Activated T-cell treated with anti-CD3 and anti-CD28 coated beads for 24 hours (primary cell): ENCODE results near the gene PPP2R2D.
A peak's percentile ranks its signal among the peaks of the same experiment; 100 is the strongest.

Experiments
- DNase-seq: peaks from one replicate; pipeline ENCODE4 v3.0.0-alpha.2; 2020; ENCODE audit warnings: low read depth

The PPP2R2D gene

DNA sequence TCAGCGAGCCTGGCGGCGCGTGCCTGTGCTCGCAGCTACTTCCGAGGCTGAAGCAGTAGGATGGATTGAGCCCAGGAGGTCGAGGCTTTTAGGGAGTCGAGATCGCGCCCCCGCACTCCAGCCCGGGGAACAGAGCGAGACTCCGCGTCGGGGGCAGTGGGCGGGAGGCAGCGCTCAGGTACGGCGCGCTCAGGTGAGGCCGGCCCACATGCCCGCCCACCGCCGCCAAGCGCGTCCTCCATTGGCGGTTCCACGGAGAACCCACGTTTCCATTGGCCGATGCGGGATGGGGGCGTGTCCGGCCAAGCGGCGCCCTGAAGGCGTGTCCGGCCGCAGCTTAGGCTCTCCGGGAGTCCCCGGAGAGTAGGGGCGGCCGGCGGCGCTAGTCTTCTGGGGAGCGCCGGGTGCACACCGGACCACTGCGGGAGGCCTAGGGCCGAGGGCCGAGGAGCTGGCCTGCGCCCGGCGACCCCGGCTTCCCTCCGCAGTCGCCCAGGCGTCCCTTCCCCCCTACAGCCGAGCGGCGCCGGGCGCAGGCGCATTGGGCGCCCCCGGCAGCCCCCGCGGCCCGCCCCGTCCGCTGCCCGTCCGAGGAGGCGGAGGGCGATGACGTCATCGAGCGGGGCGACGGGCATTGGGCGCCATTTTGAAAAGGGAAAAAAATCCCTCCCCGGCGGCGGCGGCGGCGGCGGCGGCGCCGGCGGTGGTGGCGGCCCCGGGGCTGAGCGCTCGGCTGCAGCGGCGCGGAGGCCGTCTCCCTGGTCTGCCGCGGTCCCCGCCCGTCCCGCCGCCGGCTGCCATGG is at the start of gene PPP2R2D:
TSS of gene PPP2R2D (plus strand) at position 659 of the 803 bp plus-strand sequence. CDS start at position 800, 141 bp downstream.
- DNase-seq, result peak; percentile 91

DNA sequence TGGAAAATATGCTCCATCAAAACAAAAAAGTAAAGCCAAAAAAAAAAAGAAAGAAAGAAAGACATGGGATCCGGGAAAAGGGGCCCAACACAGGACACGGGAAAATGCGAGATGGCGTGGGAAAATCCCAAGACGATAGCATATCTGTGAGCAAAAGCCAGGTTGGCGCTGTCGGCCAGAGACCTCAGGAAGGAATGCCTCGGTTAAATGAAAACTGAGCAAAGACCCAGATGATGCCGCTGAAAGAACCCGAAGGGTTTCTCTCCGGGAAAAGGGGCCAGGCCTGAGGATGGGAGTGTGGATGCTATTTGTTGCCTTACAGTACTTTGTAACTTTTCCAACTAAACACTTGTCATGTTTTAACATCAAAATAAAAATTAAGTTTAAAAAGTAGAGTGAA is 49.5 kb upstream of the PPP2R2D start:
- no peak for DNase-seq

DNA sequence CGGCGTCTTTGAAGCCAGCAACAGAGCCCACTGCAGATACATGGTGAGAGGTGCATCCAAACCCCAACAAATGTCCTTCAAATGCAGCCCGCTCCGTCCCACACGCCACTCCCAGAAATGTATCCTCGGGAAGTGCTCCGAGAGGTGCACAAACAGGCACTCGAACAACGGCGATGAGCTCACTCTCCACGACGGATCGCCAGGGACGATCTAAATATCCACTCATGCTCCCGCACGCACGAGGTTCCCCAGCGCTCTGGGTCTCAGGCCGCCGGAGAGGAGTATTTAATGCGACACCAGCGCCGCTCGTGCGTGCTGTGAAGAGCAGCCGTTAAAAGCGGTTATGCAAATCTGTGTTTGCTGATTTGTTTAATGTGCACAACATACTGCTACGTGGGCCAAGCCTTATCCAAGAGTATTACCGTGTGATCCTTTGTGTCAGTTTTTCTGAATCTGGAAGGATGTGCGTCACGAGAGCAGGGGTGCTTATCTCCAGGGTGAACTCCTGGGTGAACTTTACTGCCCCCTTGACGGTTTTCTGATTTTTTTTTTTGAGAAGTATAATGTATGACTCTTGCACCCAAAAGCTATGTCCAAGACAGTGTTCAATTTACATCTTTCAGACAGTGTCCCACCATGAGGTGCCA is 48.5 kb upstream of the PPP2R2D start:
- DNase-seq, result no peak

DNA sequence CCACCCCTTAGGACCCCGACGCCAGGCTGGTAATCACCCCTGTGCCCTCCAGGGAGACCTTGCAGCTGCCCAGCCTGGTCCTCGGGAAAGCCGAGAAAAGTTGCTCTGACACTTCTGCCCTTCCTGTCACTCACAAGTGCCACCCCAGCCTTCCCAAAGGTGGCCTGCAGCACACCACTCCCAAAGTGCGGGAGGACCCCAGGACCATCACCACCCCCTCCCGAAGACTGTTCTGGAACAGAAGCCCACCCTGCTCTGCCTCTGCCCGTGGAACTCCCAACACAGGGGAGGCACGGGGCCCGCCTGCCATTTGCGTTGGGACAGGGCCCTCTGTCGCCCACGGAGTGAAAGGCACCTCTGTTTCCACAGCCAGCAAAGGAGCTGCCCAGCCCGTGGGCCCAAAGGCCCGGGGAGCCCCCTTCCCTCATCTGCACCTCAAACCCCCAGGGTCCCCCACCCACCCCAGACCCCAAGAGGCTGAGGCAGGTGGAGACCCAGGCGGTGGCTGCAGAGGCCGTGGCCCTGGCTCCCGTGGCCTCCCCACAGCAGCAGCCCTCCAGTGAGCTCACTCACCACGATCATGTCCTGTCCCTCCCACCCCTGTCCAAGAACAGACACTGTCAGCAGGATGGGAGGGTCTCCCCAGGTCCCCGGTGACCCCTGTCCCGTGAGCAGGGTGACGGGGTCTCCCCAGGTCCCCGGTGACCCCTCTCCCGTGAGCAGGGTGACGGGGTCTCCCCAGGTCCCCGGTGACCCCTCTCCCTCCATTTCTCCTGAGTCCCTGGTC is 47.8 kb upstream of the PPP2R2D start:
- DNase-seq, result no peak

DNA sequence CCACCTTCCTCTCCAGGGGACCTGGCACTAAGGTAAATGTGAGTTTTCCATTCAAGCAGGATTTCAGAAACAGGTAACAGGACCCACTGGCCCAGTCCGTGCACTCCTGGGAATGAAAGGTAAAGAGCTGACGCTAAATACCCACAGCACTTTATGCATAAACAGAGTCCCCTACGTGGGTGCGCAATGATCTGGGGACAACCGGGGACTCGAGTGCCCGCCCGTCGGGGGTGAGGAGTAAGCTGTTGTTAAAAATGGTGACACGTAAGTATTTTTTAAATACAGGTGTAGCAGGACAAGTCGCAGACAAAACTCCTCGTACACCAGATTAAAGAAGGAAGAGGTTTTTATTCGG is 47.2 kb upstream of the PPP2R2D start:
- no peak for DNase-seq

DNA sequence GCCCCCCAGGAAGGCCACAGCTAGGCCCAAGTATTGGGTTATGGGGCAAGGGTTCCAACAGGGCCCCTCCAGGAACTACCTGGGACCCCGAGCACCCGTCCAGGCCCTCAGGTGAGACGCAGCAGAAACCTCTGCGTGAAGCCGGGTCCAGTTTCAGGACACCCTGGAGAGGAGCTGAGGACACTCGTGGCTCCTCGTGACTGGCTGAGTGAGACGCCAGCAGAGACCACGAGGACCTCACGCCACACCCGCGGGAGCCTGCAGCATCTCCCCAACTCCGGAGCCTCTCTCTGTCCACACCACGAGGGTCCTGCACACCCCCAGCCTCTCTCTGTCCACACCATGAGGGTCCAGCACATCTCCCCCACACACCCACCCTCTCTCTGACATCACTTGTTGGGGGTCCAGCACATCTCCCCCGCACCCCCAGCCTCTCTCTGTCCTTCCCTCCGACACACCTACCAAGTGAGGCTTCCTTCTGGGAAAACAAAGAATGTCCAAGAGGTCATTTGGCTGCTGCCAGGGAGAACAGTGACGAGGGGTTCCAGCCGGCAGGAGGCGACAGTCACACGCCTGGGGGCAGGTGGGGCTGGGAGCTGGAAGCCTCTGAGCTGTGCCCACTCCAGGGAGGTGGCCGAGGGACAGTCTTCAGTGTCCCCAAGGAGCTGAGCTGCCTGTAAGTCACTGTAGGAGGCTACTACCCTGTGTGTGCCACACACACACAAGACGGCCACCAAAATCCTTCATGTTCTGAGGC is 46.1 kb upstream of the PPP2R2D start:
- no peak for DNase-seq

DNA sequence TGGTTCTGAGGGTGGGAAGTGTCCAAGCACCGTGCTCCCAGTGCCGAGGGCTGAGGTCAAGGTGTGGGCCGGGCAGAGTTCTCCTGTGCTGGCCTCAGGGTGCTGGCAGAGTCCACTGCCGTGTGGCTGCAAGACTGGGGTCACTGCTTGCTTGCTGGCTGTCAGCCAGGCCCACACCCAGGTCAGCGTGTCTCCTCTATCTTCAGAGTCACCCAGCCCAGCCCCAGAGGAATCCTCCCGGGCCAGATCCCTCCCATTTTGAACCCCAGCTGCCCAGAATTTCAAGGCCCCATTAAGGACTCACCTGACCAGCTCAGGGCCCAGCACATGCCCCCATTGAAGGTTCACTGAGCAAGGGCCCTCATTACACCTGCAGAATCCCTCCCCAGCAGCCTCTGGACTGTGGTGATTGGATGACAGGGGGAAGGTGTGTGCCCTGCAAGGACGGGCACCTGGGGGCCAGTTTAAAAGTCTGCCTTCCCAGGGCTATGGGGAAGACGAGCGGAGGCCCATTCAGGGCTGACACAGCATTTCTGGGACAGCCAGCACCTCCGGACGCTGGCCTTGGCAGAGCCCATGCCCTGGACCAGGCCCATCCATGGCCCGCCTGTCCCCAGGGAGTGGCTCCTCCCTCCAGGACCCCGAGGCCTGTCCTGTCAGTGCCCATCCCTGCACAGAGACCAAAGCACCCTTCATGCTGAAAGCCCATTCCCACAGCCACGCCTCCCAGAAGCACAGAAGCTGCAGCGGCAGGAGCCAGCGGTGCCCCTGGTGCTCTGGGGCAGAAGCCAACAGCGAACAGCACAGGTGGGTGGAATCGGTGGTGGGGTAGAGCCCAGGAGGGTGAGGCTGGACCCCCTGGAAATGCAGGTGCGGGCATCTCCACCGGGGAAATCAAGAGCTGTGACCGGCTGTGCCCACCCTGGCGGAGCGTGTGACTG is 45.1 kb upstream of the PPP2R2D start:
- DNase-seq, result no peak

DNA sequence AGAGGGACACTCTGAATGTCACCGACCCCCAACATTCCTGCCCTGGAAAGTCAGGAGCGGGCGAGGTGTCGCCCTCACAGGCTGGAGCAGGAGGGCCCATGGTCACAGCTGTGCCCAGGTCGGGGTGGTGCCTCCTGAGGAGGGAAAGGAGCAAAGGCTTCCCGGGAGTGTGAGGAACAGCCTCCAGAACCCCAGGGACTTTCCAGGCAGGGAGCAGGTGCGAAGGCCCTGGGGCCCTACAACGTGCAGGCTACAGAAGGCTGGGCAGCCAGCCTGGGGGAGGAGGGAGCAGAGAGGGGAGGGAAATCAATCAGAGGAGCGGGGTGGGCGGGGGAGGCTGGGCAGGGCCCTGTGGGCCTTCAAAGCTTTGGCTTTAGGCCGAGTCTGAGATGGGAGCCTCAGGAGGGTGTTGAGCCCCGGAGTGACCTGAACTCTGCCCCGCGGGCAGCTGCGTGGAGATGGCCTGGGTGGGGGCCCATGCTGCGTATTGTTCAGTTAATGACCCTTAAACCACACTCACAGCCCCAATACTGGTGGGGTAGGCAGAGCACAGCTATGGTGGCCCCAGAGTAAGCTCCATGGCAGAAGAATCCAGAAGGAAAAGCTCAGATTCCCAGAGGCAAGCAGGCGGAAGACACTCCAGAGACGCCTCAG is 44.2 kb upstream of the PPP2R2D start:
- DNase-seq, result no peak

DNA sequence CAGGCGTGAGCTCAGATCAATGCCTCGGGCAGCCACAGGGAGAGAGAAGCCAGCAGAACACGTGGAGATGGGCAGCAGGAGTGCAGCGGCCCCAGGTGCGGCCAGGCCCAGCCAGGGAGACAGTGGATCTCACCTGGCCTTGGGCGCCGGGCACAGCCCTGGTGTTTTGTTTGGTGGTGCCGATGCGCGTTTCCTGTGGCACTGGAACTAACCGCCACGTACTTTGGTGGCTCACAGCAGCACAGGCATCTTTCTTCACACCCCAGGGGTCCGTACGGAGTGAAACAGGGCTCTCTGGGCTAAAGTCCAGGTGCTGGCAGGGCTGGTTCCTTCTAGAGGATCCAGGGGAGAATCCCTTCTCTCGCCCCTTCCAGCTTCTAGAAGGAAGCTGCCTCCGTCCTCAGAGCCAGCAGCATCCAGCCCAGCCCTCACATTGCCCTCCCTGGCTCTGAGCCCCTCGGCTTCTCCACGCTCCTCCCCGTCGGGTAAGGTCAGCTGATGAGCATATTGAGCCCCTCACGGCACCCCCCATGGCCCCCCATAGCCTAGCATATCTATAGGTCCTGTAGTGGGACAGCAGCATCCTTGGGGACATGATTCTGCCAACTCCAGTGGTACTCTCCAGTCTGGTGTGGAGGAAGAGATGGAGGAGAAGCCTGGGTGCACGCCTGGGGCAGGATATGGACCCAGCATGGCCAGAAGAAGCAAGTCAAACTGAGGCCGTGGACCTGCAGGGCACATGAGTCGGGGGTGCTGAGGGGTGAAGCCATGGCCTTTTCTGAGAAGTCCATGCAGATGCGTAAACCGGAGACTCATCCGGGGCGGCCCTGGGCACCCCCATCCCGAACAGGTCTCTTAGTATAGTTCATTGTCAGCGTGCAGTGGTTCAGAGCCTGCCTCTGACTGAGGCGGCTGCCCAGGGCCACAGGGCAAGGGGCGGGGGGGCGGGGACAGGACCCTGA is 43.4 kb upstream of the PPP2R2D start:
- no peak for DNase-seq

DNA sequence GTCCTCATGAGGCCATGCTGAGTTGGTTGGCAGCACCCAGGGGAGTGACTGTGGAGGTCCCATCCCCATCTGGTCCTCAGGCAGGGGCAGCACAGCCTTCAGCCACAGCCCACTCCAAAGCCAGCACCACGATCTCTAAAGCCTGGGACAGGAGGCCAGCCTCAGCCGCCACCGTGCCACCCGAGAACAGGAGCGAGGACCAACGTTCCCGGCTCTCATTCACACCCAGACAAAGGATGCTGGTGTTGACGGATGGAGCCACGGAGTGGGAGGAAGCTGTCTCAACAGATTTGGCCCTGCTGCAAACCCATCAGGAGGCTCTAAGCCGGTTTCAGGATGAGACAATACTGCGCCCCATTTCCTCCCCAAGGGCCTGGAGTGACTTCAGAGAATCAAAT is 42.7 kb upstream of the PPP2R2D start:
- DNase-seq, result no peak

DNA sequence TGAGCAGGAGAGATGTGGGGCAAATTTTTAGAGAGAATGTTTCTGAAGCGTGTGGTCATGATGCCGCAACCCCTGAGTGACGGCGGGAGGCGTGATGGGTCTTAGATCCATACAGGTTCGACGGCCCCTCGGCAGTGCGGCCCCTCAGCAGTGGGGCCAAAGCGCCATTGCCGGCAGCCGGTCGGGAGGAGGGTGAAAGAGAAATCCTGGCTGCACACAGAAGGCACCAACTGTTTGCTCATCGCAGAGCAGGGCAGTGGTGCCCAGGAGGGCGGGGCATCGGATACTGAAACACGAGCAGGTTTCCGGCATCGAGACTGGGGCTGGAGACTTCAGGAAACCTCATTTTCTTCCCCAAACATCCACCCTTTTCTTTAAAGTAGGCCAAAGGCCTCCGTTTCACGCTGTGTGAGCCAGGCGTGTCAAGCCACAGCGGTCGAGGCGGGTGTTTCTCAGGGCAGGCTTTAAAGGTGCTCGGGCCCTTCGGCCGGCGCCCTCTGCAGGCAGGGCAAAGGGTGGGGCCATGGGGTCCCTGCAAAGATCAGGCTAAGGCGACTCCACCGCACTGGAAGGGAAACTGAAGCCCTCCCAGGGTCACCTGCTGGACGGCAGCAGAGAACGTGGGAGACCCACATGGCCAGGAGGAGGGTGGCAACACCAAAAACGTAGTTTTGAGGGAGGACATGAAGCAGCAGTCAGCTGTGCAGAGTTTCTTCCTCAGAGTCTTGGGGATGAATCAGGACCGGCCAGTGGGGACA is 42.0 kb upstream of the PPP2R2D start:
- DNase-seq, result no peak

DNA sequence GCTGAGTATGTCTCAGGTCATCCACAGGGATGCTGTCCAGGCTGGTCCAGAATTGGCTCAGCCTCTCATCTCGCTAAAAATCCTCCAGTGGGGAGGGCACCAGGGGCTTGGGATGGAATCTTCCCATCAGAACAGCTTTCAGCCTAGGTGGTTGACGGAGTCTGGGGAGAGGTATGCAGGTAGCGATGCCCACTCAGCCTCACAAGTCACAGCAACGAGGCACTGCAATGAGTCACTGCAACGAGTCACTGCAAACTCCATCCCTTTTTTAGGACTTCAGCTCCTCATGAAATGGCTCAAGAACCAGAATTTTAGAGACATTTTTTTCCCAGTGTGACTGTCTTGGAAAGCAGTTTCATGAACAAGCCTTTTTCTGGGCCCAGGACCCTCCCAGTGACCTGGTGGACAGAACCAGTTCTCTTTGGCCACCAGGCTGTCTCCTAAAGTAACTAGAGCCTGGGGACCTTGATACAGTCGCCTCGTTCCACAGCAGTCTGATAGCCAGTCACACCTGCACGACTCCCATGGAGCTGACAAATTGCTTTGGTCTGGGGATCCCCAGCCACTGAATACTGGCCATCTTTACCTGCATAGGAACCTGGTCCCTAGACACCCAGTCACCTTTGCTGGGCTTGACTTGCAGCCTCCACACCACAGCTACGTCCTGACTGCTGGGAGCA is 41.3 kb upstream of the PPP2R2D start:
- DNase-seq, result no peak

DNA sequence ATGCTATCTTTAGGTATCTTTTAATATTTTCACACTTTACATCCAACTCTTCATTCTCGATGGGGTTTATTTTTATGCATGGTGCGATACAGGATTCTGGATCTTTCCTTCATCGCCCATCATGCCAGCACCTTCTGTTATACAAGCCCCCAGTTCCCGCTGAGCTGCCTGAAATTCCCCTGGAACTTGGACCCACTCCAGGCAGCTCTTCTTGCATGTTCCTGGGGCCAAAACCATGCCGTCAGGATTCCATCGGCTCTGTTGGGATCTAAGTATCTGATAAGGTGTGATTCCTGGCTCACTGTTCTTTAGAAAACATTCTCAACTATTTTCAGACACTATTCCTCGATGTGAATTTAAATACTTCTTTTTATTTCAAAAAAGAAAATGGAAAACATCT is 40.5 kb upstream of the PPP2R2D start:
- no peak for DNase-seq

DNA sequence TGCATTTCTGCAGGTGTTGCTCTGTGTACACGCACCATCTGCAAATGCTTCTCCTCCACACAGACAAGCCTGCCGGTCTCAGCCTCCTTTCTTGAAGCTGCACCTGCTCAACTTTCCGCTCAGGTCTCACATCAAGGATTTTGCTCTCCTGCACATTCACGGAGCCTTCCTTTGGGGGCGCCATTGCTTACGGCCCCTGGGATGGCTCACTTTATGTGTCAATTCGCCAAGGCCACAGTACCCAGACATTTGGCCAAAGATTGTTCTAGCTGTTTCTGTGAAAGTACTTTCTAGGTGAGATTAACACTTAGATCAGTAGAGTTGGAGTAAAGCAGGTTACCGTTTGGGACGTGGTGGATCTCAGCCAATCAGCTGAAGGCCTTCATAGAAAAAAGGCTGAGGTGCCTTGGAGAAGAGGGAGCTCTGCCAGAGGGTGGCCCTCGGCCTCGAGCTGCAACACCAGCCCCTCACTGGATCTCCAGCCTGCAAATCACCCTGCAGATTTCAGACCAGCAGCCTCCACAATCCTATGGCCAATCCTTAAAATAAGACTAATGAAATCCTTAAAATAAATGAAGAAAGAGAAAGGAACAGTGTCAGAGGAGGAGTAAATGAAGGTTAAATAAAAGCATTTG is 39.9 kb upstream of the PPP2R2D start:
- DNase-seq, result no peak

DNA sequence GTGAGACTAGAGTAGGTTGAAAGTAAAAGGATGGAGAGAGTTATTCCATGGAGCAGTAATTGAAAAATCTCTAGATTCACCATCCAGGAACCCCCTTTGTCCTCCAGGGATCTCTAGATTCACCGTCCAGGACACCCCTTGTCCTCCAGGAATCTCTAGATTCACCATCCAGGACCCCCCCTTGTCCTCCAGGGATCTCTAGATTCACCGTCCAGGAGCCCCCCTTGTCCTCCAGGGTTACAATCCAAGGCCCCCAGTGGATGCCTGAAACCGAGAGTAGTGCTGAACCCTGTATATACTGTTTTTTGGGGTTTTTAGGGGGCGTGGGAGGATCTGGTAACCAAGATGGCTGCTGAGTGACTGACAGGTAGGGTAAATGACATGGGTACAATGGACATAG is 38.3 kb upstream of the PPP2R2D start:
- no peak for DNase-seq

DNA sequence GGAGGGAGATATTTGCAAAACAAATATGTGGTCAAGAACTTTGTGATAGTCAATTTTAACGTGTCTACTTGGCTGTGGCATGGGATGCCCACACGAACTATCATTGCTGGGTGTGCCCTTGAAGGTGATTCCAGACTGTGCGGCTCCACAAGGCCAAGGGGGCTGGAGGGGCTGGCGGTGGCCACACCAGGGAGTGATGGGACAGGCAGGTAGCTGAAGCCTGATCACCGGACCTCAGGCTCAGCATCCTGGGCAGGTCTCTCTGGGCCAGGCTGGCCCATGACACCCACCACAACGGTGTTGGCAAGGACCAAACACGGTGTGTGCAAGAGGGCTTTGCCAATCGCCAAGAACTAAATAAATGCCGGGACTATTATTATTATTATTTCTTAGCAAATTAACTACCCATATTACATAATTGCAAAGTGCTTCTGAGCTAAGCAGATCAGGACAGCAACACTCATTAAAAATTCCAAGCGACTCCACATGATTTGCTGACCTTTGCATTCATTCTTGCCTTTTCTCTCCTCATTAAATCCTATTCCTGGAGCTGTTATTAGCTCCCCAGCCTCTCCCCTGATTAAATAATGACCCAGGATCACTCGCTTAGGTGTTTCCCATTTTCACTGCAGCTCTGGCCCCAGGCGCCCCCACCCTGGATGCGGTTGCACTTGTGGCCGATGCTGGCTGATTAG is 35.4 kb upstream of the PPP2R2D start:
- no peak for DNase-seq

DNA sequence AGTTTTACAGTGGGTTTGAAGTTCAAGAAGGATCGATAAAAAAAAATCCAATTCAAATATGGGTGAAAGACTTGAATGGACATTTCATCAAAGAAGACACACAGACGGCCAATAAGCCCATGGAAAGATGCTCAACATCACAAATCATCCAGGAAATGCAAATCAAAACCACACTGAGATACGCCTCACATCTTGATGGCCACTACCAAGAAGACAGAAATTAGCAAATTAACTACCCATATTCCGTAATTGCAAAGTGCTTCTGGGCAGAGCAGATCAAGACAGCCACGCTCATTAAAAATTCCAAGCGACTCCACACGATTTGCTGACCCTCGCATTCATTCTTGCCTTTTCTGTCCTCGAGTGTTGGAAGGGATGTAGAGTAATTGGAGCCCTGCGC is 34.1 kb upstream of the PPP2R2D start:
- DNase-seq, result no peak
